ENCODE results near the gene HPCAL4.

HPCAL4 gene

GRCh38 chr1:39688706-39689105, 2.5 kb downstream of the HPCAL4 start:
- H3K4me3 ChIP-seq (ENCODE audit: low read depth, low read length): no peak overlapping the region
- TF ChIP-seq, protein P1, sequence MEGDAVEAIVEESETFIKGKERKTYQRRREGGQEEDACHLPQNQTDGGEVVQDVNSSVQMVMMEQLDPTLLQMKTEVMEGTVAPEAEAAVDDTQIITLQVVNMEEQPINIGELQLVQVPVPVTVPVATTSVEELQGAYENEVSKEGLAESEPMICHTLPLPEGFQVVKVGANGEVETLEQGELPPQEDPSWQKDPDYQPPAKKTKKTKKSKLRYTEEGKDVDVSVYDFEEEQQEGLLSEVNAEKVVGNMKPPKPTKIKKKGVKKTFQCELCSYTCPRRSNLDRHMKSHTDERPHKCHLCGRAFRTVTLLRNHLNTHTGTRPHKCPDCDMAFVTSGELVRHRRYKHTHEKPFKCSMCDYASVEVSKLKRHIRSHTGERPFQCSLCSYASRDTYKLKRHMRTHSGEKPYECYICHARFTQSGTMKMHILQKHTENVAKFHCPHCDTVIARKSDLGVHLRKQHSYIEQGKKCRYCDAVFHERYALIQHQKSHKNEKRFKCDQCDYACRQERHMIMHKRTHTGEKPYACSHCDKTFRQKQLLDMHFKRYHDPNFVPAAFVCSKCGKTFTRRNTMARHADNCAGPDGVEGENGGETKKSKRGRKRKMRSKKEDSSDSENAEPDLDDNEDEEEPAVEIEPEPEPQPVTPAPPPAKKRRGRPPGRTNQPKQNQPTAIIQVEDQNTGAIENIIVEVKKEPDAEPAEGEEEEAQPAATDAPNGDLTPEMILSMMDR (IDR thresholded peaks at IDR 0.05; ENCODE audit: control insufficient read depth, extremely low read depth, insufficient read depth): no peak
- DNase-seq (ENCODE audit: low read depth): no peak

DNA sequence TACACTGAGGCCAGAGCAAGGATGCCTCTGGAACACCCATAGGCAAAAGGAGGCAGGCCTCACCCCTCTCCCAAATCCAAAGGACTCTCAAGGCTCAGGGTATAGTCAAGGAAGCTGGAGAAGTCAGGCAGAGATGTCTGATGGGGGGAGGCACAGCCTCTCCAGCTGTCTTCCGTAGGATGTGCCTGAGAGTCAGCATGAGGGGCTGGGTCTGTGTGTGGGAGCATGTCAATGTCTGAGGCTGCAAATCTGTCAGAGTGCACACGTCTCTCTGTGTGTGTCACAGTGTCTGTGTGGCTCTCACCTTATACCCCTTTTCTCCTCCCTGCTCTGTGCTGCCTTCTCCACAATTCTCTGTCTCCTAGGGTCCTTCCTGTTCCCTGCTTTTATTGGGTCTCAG, 4.0 kb downstream of the HPCAL4 start:
- no peak overlapping the region for H3K4me3 ChIP-seq (ENCODE audit: low read depth, low read length)
- no peak for DNase-seq (ENCODE audit: low read depth)
- TF ChIP-seq, protein P1 (IDR thresholded peaks at IDR 0.05; ENCODE audit: control insufficient read depth, extremely low read depth, insufficient read depth): no peak

GRCh38 chr1:39685071-39685470, 6.2 kb downstream of the HPCAL4 start:
- TF ChIP-seq, protein P1 (IDR thresholded peaks at IDR 0.05; ENCODE audit: control insufficient read depth, extremely low read depth, insufficient read depth): no peak
- H3K4me3 ChIP-seq (ENCODE audit: low read depth, low read length): no peak overlapping the region
- DNase-seq (ENCODE audit: low read depth): no peak

DNA sequence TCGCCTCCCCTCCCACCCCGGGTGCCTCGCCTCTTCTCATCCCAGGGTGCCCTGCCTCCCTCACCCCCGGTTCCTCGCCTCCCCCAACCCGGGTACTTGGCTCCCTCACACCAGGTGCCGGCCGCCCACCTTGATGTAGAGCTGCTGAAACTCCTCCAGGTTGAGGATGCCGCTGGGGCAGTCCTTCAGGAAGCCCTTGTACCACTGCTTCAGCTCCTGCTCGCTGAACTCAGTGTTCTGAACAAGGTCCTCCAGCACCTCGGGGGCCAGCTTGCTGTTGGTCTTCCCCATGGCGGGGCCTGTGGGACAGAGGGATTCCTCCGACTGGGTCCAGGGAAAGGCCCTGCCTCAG, 6.9 kb downstream of the HPCAL4 start:
- TF ChIP-seq, protein P1 (IDR thresholded peaks at IDR 0.05; ENCODE audit: control insufficient read depth, extremely low read depth, insufficient read depth): no peak
- H3K4me3 ChIP-seq (ENCODE audit: low read depth, low read length): no peak overlapping the region
- no peak for DNase-seq (ENCODE audit: low read depth)

GRCh38 chr1:39683591-39684312, 7.5 kb downstream of the HPCAL4 start:
- DNase-seq (ENCODE audit: low read depth): no peak
- TF ChIP-seq, protein P1 (IDR thresholded peaks at IDR 0.05; ENCODE audit: control insufficient read depth, extremely low read depth, insufficient read depth): no peak
- no peak overlapping the region for H3K4me3 ChIP-seq (ENCODE audit: low read depth, low read length)

- TF ChIP-seq, protein P1 (IDR thresholded peaks at IDR 0.05; ENCODE audit: control insufficient read depth, extremely low read depth, insufficient read depth): no peak
- H3K4me3 ChIP-seq (ENCODE audit: low read depth, low read length): no peak overlapping the region
- no peak for DNase-seq (ENCODE audit: low read depth)
Measured at GRCh38 chr1:39681999-39682398, 9.2 kb downstream of the HPCAL4 start.

GRCh38 chr1:39681294-39681693, 9.9 kb downstream of the HPCAL4 start:
- TF ChIP-seq, protein P1 (IDR thresholded peaks at IDR 0.05; ENCODE audit: control insufficient read depth, extremely low read depth, insufficient read depth): no peak
- H3K4me3 ChIP-seq (ENCODE audit: low read depth, low read length): no peak overlapping the region
- DNase-seq (ENCODE audit: low read depth): no peak
